GM21786 (cell line): ENCODE measurements around the gene UPF2.
"Not testable (repeated sequence)": the region's sequence is repeated elsewhere in the genome, so short reads cannot be mapped to it uniquely, and the experiment has no call there.

Experiments used
- ATAC-seq: cut with Tn5 transposase; IDR thresholded peaks from one replicate; pipeline ENCODE4 v1.9.1; 2021; ENCODE audit not compliant: unreplicated experiment

Gene UPF2

DNA sequence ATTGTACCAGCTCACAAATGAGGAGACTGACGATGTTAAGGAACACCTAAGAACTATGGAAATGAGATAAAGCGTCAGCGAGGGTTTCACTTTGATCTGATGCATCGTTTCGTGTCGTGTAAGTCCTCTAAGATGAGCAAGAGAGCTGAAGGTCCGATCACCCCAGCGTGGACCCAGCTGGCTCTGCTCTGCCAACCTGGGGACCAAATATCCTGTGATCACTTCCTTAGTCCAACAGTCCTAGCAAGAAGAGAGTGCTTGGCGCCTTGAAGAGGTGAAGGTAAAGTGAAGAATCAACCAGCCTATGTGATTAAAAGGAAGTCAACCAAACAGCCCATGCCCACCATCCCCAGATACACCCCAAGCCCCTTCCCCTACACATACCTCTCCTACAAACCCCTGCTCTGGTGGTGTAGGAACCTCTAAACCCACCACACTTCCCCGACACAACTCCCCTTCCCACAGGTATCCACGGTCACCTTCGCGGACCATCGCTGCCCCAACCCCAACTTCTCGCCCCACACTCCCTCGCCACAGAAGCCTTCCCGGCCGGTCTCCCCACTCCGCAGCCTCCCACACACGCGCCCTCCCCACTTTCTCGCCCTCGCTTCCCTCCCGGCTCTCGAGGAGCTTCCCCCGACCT lies 722 bp downstream of the UPF2 start:
- no peak for ATAC-seq

DNA sequence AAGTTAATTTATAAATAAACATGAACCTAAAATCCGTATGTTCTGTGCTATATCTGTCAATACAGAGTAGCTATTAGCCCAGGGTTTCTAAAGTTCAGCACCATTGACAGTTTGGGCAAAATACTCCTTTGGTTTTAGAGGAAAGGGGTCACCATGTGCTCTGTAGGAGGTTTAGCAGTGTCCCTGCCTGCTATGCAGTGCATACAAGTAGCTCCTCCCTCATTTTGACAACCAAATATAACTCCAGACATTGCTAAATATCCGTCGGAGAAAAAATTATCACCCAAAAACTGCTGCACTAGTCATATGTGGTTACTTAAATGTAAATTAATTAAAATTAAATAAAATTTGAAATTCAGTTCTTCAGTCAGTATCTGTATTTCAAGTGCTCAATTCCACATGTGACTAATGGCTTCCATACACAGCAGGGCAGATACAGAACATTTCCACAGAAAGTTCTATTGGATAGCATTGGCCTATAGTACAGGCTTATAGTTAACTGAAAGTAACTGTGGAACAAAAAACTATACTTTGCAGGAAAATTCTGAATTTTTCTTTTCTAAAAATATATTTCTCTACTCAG lies 6.4 kb downstream of the UPF2 start:
- ATAC-seq, result no peak

DNA sequence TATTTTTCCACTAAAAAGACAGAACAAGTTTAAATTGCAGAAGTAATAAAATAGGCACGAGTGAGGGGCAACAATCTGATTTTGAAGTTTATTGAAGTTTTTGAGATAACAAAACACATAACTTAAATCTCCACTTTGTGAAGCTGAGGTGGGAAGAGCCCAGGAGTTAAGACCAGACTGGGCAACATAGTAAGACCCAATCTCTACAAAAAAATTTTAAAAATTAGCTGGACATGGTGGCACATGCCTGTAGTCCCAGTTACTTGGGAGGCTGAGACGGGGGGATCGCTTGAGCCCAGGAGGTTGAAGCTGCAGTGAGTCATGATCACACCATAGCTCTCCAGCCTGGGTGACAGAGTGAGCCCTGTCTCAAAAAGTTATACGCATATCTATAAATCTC lies 11.2 kb downstream of the UPF2 start:
- ATAC-seq, result no peak

GRCh38 chr10:12027539-12027938 lies 15.1 kb downstream of the UPF2 start:
- ATAC-seq, result peak; percentile 91

GRCh38 chr10:12025591-12025990 lies 17.0 kb downstream of the UPF2 start:
- ATAC-seq, result no peak

- no peak for ATAC-seq
These were observed 19.9 kb downstream of the UPF2 start for GRCh38 chr10:12022580-12023257.

DNA sequence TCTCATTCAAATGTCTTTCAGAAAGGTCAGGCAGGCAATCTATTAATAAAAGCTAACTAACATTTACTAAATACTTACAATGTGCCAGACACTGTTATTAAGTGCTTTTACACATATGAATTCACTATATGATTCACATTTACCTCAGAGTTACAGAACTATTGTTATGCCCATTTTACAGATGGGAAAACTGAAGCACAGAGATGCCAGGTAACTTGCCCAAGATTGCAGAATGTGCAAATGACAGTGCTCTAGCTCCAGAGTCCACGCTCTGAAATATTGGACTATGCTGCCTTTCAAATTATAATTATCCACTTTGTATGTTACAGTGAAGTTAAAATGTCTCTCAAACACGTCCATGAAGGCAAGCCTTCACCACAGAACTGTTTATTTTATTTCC lies 22.0 kb downstream of the UPF2 start:
- ATAC-seq, result no peak

DNA sequence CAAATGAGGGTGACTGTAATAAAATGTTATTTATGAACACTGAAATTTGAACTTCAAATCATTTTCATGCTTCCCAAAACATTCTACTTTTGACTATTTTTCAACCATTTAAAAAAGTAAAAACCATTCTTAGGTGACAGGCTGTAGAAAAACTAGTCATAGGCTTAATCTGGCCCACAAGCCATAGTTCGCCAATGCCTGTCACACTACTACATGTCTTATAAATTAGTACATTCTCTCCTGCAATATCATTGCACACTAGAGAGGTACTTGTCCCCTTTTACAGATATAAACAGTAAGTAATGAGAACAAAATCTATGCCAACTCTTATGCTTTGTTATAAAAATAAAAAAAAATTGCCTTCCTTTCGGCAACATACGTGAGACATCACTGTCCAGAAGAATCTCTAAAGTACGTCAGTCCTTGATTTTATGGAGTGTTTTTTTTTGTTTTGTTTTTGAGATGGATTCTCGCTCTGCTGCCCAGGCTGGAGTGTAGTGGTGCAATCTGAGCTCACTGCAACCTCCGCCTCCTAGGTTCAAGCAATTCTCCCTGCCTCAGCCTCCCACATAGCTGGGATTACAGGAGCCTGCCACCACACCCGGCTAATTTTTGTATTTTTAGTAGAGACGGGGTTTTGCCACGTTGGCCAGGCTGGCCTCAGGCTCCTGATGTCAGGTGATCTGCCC lies 23.2 kb downstream of the UPF2 start:
- no peak for ATAC-seq

GRCh38 chr10:12018438-12019282 lies 23.9 kb downstream of the UPF2 start:
- ATAC-seq, result no peak

GRCh38 chr10:12013926-12014325 lies 28.7 kb downstream of the UPF2 start:
- ATAC-seq, result no peak

GRCh38 chr10:12013391-12013790 lies 29.2 kb downstream of the UPF2 start:
- not testable (repeated sequence) for ATAC-seq

DNA sequence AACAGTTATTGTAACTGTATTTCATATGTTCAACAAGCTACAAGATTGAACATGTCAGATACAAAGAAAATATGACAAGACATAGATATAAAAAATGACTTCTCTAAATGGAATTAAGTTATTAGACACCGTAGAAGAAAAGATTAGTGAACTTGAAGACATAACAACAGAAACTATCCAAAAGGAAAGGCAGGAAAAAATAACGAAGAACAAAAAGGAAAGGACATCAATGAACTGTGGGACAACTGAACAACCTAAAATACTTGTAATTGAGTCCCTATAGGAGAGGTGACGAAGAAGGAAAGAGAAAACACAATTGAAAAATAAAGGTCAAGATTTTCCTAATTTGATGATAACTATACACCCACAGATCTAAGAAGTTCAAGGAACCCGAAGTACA lies 32.3 kb downstream of the UPF2 start:
- ATAC-seq, result no peak

- not testable (repeated sequence) for ATAC-seq
These were observed 33.8 kb downstream of the UPF2 start for GRCh38 chr10:12008842-12009241.

- no peak for ATAC-seq
These were observed 35.9 kb downstream of the UPF2 start for GRCh38 chr10:12006671-12007070.

DNA sequence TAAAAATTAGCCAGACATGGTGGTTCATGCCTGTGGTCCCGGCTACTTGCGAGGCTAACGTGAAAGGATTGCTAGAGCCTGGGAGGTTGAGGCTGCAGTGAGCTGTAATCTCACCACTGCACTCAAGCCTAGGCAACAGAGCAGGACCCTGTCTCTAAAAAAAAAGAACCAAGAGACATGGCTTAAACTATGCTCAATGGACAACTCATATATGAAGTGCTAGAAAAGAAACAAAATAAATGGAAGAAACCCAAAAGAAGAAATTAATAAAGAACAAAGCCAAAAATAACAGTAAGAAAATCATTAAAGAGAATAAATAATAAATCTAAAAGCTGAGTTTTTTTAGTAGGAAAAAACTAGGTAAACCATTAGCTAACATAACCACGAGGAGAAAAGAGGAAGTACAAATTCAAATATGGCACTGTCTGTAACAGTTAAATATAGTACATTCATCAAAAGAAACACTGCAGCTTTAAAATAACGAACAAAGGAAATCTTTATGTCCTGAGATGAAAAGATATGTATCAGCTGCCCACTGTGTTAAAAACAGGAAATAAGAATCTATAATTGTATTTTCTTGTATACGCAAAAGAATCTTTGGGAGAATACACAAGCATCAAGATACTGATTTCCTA lies 48.7 kb downstream of the UPF2 start:
- peak; percentile 58 for ATAC-seq

DNA sequence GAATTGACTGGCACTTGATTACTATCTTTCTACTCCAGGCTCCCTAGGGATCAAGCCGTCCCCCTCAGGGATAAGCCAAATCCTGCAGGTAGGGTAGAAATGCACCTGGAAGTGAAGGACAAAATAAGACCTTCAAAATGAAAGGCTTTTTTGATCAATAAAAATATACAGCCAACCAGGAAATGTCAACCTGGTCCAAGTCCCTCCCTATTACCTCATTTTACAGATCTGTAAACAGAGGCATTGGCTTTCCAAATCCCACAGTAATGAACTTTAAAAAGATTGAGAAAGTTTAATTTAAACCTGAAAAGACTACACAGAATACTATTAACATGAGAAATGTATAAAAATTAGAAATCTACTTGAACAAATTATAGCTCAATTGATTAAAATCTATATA lies 53.7 kb downstream of the UPF2 start:
- no peak for ATAC-seq

GRCh38 chr10:11986593-11987216 lies 55.9 kb downstream of the UPF2 start:
- ATAC-seq, result no peak

DNA sequence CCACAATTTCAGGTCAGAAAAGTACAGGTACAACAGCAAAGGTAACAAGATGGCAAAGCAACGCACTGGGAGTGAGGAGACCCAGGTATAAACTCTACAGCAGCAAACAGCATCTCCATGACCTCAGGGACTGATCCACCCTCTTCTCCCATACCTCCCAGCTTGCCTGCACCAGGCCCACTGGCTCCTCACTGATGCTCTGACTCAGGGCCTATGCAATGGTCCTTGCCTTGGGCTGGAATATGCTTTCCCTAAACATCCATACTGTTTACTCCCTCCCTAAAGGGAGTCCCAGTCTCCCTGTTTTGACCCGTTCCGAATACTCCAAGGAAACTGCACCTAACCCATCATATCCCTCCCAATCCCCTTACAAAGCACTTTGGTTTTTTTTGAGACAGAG lies 60.4 kb downstream of the UPF2 start:
- no peak for ATAC-seq

- ATAC-seq, result no peak
These were observed 66.8 kb downstream of the UPF2 start for GRCh38 chr10:11975795-11976194.

GRCh38 chr10:11972523-11972922 lies 70.1 kb downstream of the UPF2 start:
- ATAC-seq, result not testable (repeated sequence)
